22Rv1 (cell line): ENCODE measurements around the gene LRRC10B.

ENCODE experiments used
- CTCF ChIP-seq: fragments of 450-650 bp; IDR thresholded peaks from 2 replicates; pipeline ENCODE4 v1.5.1; 2017; ENCODE audit warnings: mild to moderate bottlenecking
- ZFX ChIP-seq: fragments of 450-650 bp; IDR thresholded peaks from 2 replicates; pipeline ENCODE4 v1.6.1; 2017; ENCODE audit warnings: antibody characterized with exemption, borderline replicate concordance

DNA sequence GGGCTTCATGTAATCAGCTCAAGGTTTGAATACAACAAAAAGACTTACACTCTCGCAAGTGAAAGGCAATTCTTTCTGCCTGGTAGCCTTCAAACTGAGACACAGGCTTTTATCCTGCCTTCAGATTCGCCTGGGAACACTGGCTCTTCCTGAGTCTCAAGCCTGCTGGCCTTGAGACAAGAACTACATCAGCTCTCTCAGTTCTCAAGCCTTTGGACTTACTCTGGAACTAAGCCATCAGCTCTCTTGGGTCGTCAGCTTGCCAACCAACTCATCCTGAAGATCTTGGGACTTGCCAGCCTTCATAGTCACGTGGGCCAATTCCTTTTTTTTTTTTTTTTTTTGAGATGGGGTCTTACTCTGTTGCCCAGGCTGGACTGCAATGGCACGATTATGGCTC, 35.7 kb upstream of the LRRC10B start:
- no peak for TF ChIP-seq CTCF
- no peak for TF ChIP-seq ZFX
